SK-N-SH treated with all-trans-retinoic acid at 6 μM for 48 hours (cell line): ENCODE measurements around the gene S1PR3.

ENCODE experiments used
- ATAC-seq: fragments of 200-7000 bp; cut with Tn5 transposase; 3 replicates; pipeline ENCODE4 v1.9.1; 2020; ENCODE audit warnings: mild to moderate bottlenecking, moderate library complexity
- BACH2 ChIP-seq: fragments of 250-450 bp; sonication (Bioruptor Pico); IDR thresholded peaks from 2 replicates; pipeline ENCODE4 v1.9.0; 2021; ENCODE audit warnings: mild to moderate bottlenecking, borderline replicate concordance
- CREB5 ChIP-seq: fragments of 250-450 bp; sonication (Bioruptor Pico); IDR thresholded peaks from 2 replicates; pipeline ENCODE4 v1.5.1; 2020; ENCODE audit warnings: low read depth, mild to moderate bottlenecking, moderate library complexity
- ESRRG ChIP-seq: fragments of 250-450 bp; sonication (Bioruptor Pico); IDR thresholded peaks from 2 replicates; pipeline ENCODE4 v1.6.1; 2021; ENCODE audit warnings: mild to moderate bottlenecking
- GLIS3 ChIP-seq: fragments of 250-450 bp; sonication (Bioruptor Pico); IDR thresholded peaks from 2 replicates; pipeline ENCODE4 v1.5.0; 2020; ENCODE audit warnings: mild to moderate bottlenecking, moderate library complexity
- ISL1 ChIP-seq: fragments of 250-450 bp; sonication (Bioruptor Pico); IDR thresholded peaks from 2 replicates; pipeline ENCODE4 v2.1.2; 2022; ENCODE audit warnings: mild to moderate bottlenecking, moderate library complexity
- OSR1 ChIP-seq: fragments of 250-450 bp; sonication (Bioruptor Pico); IDR thresholded peaks from 2 replicates; pipeline ENCODE4 v1.8.0; 2022; ENCODE audit warnings: moderate library complexity, mild to moderate bottlenecking, inconsistent platforms
- PPARA ChIP-seq: fragments of 250-450 bp; sonication (Bioruptor Pico); IDR thresholded peaks from 2 replicates; pipeline ENCODE4 v1.5.0; 2020; ENCODE audit warnings: mild to moderate bottlenecking, borderline replicate concordance
- RARB ChIP-seq: fragments of 250-450 bp; sonication (Bioruptor Pico); IDR thresholded peaks from 2 replicates; pipeline ENCODE4 v1.8.0; 2021; ENCODE audit warnings: mild to moderate bottlenecking, moderate library complexity
- SNAI2 ChIP-seq: fragments of 250-450 bp; sonication (Bioruptor Pico); IDR thresholded peaks from 2 replicates; pipeline ENCODE4 v1.5.0; 2020; ENCODE audit warnings: mild to moderate bottlenecking, moderate library complexity
- TCF4 ChIP-seq: fragments of 250-450 bp; sonication (Bioruptor Pico); IDR thresholded peaks from 2 replicates; pipeline ENCODE4 v1.8.0; 2021; ENCODE audit warnings: mild to moderate bottlenecking, moderate library complexity, borderline replicate concordance
- ZC3H10 ChIP-seq: fragments of 250-450 bp; sonication (Bioruptor Pico); IDR thresholded peaks from 2 replicates; pipeline ENCODE4 v1.5.1; 2021; ENCODE audit warnings: mild to moderate bottlenecking, moderate library complexity
- ZFP3 ChIP-seq: fragments of 250-450 bp; sonication (Bioruptor Pico); IDR thresholded peaks from 2 replicates; pipeline ENCODE4 v1.5.0; 2020; ENCODE audit warnings: mild to moderate bottlenecking, moderate library complexity
- ZFP30 ChIP-seq: fragments of 450-650 bp; formaldehyde crosslinking; IDR thresholded peaks from 2 replicates; pipeline ENCODE4 v1.5.0; 2022; ENCODE audit warnings: mild to moderate bottlenecking, moderate library complexity
- ZNF70 ChIP-seq: fragments of 450-650 bp; formaldehyde crosslinking; IDR thresholded peaks from 2 replicates; pipeline ENCODE4 v1.5.0; 2020; ENCODE audit warnings: mild to moderate bottlenecking, moderate library complexity
- TF ChIP-seq, protein P1 (sequence below): fragments of 250-450 bp; sonication (Bioruptor Pico); IDR thresholded peaks from 2 replicates; pipeline ENCODE4 v1.5.0; 2020; ENCODE audit warnings: mild to moderate bottlenecking, moderate library complexity
- TF ChIP-seq, protein P2 (sequence below): fragments of 250-450 bp; sonication (Bioruptor Pico); IDR thresholded peaks from 2 replicates; pipeline ENCODE4 v1.8.0; 2020; ENCODE audit warnings: mild to moderate bottlenecking, moderate library complexity, borderline replicate concordance
- TF ChIP-seq, protein P3 (sequence below): fragments of 250-450 bp; sonication (Bioruptor Pico); IDR thresholded peaks from 2 replicates; pipeline ENCODE4 v1.8.0; 2021; ENCODE audit warnings: low read depth, mild to moderate bottlenecking, moderate library complexity, borderline replicate concordance

The S1PR3 gene

DNA sequence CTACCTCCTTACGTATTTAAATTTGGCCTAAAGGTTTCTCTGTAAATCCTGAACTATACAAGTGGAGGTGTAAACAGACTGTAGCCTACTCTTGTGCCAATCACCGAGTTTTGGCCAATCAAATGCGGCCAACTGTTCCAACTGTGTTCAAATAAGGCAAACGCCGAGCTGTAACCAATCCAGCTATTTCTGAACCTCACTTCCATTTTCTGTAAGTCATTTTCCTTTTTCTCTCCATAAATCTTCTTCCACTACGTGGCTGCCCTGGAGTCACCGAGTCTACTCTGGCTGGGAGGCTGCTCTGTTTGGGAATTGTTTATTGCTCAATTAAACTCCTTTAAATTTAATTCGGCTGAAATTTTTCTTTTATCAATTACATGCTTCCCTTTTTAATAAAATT lies 58.4 kb downstream of the S1PR3 start (continued):
- TF ChIP-seq, protein P1, sequence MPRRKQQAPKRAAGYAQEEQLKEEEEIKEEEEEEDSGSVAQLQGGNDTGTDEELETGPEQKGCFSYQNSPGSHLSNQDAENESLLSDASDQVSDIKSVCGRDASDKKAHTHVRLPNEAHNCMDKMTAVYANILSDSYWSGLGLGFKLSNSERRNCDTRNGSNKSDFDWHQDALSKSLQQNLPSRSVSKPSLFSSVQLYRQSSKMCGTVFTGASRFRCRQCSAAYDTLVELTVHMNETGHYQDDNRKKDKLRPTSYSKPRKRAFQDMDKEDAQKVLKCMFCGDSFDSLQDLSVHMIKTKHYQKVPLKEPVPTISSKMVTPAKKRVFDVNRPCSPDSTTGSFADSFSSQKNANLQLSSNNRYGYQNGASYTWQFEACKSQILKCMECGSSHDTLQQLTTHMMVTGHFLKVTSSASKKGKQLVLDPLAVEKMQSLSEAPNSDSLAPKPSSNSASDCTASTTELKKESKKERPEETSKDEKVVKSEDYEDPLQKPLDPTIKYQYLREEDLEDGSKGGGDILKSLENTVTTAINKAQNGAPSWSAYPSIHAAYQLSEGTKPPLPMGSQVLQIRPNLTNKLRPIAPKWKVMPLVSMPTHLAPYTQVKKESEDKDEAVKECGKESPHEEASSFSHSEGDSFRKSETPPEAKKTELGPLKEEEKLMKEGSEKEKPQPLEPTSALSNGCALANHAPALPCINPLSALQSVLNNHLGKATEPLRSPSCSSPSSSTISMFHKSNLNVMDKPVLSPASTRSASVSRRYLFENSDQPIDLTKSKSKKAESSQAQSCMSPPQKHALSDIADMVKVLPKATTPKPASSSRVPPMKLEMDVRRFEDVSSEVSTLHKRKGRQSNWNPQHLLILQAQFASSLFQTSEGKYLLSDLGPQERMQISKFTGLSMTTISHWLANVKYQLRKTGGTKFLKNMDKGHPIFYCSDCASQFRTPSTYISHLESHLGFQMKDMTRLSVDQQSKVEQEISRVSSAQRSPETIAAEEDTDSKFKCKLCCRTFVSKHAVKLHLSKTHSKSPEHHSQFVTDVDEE (CRISPR knock-in tag) = no peak
- TF ChIP-seq ZFP3 (CRISPR knock-in tag) (no peak), ZNF70 (no peak), CREB5 (CRISPR knock-in tag) (no peak), OSR1 (CRISPR knock-in tag) (no peak)

DNA sequence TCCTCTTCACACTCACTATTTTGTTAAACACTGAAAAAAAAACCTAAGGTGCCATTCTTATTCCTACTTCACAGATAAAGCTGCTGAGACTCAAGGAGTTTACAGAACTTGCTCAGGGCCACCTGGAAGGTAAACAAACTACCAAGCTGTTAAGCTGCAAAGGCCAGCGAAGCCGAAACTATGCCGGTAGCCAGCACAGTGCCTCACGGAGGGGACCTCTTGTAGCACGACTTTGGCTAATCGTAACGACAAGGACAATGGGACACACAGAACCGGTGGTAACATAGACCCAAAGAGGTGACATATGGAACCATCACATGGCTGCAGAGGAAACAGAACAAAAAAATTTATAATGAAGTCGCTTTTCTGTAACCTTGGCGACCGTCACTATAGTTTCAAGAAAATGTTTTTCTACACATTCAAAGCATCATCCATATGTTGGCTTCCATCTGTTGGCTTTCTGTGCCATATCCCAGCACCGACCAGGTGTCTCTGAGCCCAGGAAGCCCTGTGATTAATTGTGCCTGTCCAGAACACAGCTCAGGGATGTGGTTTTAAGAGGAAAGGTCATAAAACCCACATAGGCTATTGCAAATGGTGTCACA lies 60.3 kb downstream of the S1PR3 start:
- TF ChIP-seq ESRRG (CRISPR knock-in tag) (no peak), CREB5 (CRISPR knock-in tag) (no peak), SNAI2 (no peak), BACH2 (CRISPR knock-in tag) (no peak), ISL1 (no peak), GLIS3 (CRISPR knock-in tag) (no peak), PPARA (CRISPR knock-in tag) (no peak), RARB (CRISPR knock-in tag) (no peak), OSR1 (CRISPR knock-in tag) (no peak)
- TF ChIP-seq, protein P2, sequence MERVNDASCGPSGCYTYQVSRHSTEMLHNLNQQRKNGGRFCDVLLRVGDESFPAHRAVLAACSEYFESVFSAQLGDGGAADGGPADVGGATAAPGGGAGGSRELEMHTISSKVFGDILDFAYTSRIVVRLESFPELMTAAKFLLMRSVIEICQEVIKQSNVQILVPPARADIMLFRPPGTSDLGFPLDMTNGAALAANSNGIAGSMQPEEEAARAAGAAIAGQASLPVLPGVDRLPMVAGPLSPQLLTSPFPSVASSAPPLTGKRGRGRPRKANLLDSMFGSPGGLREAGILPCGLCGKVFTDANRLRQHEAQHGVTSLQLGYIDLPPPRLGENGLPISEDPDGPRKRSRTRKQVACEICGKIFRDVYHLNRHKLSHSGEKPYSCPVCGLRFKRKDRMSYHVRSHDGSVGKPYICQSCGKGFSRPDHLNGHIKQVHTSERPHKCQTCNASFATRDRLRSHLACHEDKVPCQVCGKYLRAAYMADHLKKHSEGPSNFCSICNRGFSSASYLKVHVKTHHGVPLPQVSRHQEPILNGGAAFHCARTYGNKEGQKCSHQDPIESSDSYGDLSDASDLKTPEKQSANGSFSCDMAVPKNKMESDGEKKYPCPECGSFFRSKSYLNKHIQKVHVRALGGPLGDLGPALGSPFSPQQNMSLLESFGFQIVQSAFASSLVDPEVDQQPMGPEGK (CRISPR knock-in tag) = no peak
- TF ChIP-seq, protein P1 (CRISPR knock-in tag) = no peak
- no peak for ATAC-seq

- no peak for TF ChIP-seq SNAI2
- no peak for TF ChIP-seq RARB (CRISPR knock-in tag)
- TF ChIP-seq ISL1 = no peak
- no peak for TF ChIP-seq ZFP30 (CRISPR knock-in tag)
- no peak for TF ChIP-seq ZFP3 (CRISPR knock-in tag)
- no peak for TF ChIP-seq GLIS3 (CRISPR knock-in tag)
- no peak for TF ChIP-seq ZNF70
- TF ChIP-seq, protein P3, sequence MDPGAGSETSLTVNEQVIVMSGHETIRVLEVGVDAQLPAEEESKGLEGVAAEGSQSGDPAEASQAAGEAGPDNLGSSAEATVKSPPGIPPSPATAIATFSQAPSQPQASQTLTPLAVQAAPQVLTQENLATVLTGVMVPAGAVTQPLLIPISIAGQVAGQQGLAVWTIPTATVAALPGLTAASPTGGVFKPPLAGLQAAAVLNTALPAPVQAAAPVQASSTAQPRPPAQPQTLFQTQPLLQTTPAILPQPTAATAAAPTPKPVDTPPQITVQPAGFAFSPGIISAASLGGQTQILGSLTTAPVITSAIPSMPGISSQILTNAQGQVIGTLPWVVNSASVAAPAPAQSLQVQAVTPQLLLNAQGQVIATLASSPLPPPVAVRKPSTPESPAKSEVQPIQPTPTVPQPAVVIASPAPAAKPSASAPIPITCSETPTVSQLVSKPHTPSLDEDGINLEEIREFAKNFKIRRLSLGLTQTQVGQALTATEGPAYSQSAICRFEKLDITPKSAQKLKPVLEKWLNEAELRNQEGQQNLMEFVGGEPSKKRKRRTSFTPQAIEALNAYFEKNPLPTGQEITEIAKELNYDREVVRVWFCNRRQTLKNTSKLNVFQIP (CRISPR knock-in tag) = no peak
- TF ChIP-seq, protein P1 (CRISPR knock-in tag) = no peak
- TF ChIP-seq PPARA (CRISPR knock-in tag) = no peak
- TF ChIP-seq TCF4 = no peak
- TF ChIP-seq ZC3H10 (CRISPR knock-in tag) = no peak
- TF ChIP-seq BACH2 (CRISPR knock-in tag) = no peak
- ATAC-seq = no peak
These were observed 61.3 kb downstream of the S1PR3 start for GRCh38 chr9:89052470-89053097.
